GM21367 (cell line): ENCODE data around the gene SLCO1C1.
"Not testable (repeated sequence)": the region's sequence is repeated elsewhere in the genome, so short reads cannot be mapped to it uniquely, and the experiment has no call there.

Source experiments
- ATAC-seq: cut with Tn5 transposase; IDR thresholded peaks from one replicate; pipeline ENCODE4 v1.9.1; 2021; ENCODE audit not compliant: unreplicated experiment

SLCO1C1 gene

GRCh38 chr12:20695232-20695631 lies at the start of gene SLCO1C1:
Gene SLCO1C1 (plus strand): TSS chr12:20695332. CDS start chr12:20699577, 4,245 bp downstream.
- ATAC-seq: no peak

GRCh38 chr12:20646239-20646827 lies 48.8 kb upstream of the SLCO1C1 start:
- ATAC-seq: peak; percentile 58

- no peak for ATAC-seq
Observed at GRCh38 chr12:20653871-20654270, 41.3 kb upstream of the SLCO1C1 start.

GRCh38 chr12:20656600-20656999 lies 38.5 kb upstream of the SLCO1C1 start:
- ATAC-seq: no peak

- ATAC-seq: no peak
Observed at GRCh38 chr12:20657496-20657895, 37.6 kb upstream of the SLCO1C1 start.

GRCh38 chr12:20681334-20681733 lies 13.8 kb upstream of the SLCO1C1 start:
- no peak for ATAC-seq

- no peak for ATAC-seq
Observed at GRCh38 chr12:20696181-20696905, 1.2 kb downstream of the SLCO1C1 start.

- ATAC-seq: no peak
Observed at GRCh38 chr12:20701106-20701505, 6.0 kb downstream of the SLCO1C1 start.

- ATAC-seq: no peak
Observed at GRCh38 chr12:20704860-20705259, 9.7 kb downstream of the SLCO1C1 start.

GRCh38 chr12:20711846-20712245 lies 16.7 kb downstream of the SLCO1C1 start:
- ATAC-seq: no peak

GRCh38 chr12:20716037-20716436 lies 20.9 kb downstream of the SLCO1C1 start:
- ATAC-seq: no peak

GRCh38 chr12:20716985-20717384 lies 21.9 kb downstream of the SLCO1C1 start:
- no peak for ATAC-seq

GRCh38 chr12:20718294-20718693 lies 23.2 kb downstream of the SLCO1C1 start:
- no peak for ATAC-seq

GRCh38 chr12:20722142-20722541 lies 27.0 kb downstream of the SLCO1C1 start:
- no peak for ATAC-seq

GRCh38 chr12:20731274-20731673 lies 36.1 kb downstream of the SLCO1C1 start:
- ATAC-seq: no peak

- no peak for ATAC-seq
Observed at GRCh38 chr12:20740972-20741371, 45.8 kb downstream of the SLCO1C1 start.

GRCh38 chr12:20748198-20748597 lies 53.1 kb downstream of the SLCO1C1 start:
- no peak for ATAC-seq

- no peak for ATAC-seq
Observed at GRCh38 chr12:20751046-20751445, 55.9 kb downstream of the SLCO1C1 start.

GRCh38 chr12:20777420-20777819 lies 82.3 kb downstream of the SLCO1C1 start:
- no peak for ATAC-seq

- no peak for ATAC-seq
Observed at GRCh38 chr12:20778969-20779368, 83.8 kb downstream of the SLCO1C1 start.

GRCh38 chr12:20779971-20780370 lies 84.8 kb downstream of the SLCO1C1 start:
- not testable (repeated sequence) for ATAC-seq

GRCh38 chr12:20783796-20784357 lies 88.7 kb downstream of the SLCO1C1 start:
- ATAC-seq: not testable (repeated sequence)
